Measurements from ENCODE around the gene GPR63. TPM values are rescaled to one million over a fixed set of nuclear protein-coding genes. Genes with fewer than 3 reads are reported as not detected.

The GPR63 gene
- total and polyA plus RNA-seq, 2 donors from 2014 or later: 0.37 to 0.69 TPM

GRCh38 chr6:96789871-96790270, 47.4 kb downstream of the GPR63 start:
- no peaks in the 10 kb centered on the region for H3K36me3 ChIP-seq (ENCODE audit: control insufficient read depth in 2 of 3, insufficient read depth in 3 of 3, low read length in 3 of 3)
- no peaks in the 10 kb centered on the region for H3K9me3 ChIP-seq (ENCODE audit: control insufficient read depth in 2 of 3, insufficient read depth in 1 of 3, low read length in 3 of 3)
- DNase-seq (no peak), FAIRE-seq (no peak)
- H3K4me1 ChIP-seq (ENCODE audit: control insufficient read depth in 2 of 3, insufficient read depth in 2 of 3, low read depth in 1 of 3, low read length in 3 of 3): no peaks in the 10 kb centered on the region
- intact Hi-C loops (cut with DNase I): no loop called here
- no peak overlapping the region for H3K9ac ChIP-seq (ENCODE audit: low read length in 3 of 3)
- TF ChIP-seq CTCF (IDR thresholded peaks at IDR 0.05; ENCODE audit: borderline replicate concordance, extremely low read depth, insufficient read depth): no peak
- no peak overlapping the region for H3K27ac ChIP-seq (ENCODE audit: low read depth in 2 of 2, low read length in 2 of 2)
- no peaks in the 10 kb centered on the region for H3K27me3 ChIP-seq (ENCODE audit: control insufficient read depth, insufficient read depth, low read length)
- H3K4me3 ChIP-seq (ENCODE audit: low read length in 3 of 3): no peak overlapping the region

DNA sequence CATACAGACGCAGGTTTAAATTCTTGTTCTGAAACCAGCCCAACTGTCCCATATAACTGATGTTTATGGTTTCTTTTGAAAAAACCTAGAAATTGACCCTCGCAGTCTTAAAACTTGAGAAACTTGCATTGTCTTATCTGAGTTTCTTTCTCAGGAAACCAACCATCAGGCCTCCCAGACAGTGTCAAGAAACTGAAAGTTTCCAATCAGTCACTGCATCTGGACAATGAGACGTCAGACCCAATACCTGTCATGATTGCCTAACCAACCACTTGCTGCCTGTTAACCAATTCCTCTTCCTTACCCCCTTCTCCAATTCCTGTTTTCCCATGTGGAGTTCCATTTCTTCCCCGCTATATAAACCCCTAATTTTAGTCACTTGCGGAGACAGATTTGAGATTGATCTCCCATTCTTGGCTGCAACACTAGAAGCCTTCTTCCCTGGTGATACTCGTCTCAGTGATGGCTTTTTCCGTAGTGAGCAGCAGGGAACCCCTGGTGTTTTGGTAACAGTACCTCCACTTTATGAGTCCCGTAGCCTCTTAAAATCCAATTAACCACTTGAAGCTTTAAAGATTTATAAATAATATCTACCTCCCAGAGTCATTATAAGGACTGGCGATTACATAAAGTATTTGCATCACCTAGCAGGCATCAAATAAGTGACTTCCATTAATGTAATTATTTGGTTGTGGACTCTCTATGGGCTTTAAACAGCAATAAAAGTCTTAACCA, 49.3 kb downstream of the GPR63 start:
- Histone ChIP-seq H3K9me3 (ENCODE audit: control insufficient read depth in 2 of 3, insufficient read depth in 1 of 3, low read length in 3 of 3) (no peaks in the 10 kb centered on the region), H3K4me1 (ENCODE audit: control insufficient read depth in 2 of 3, insufficient read depth in 2 of 3, low read depth in 1 of 3, low read length in 3 of 3) (no peaks in the 10 kb centered on the region), H3K36me3 (ENCODE audit: control insufficient read depth in 2 of 3, insufficient read depth in 3 of 3, low read length in 3 of 3) (no peaks in the 10 kb centered on the region), H3K27ac (ENCODE audit: low read depth in 2 of 2, low read length in 2 of 2) (no peak overlapping the region), H3K9ac (ENCODE audit: low read length in 3 of 3) (no peak overlapping the region), H3K4me3 (ENCODE audit: low read length in 3 of 3) (no peak overlapping the region), H3K27me3 (ENCODE audit: control insufficient read depth, insufficient read depth, low read length) (no peaks in the 10 kb centered on the region)
- TF ChIP-seq CTCF (IDR thresholded peaks at IDR 0.05; ENCODE audit: borderline replicate concordance, extremely low read depth, insufficient read depth): no peak
- FAIRE-seq: no peak
- DNase-seq: no peak
- intact Hi-C loops (cut with DNase I): no loop called here

GRCh38 chr6:96786336-96786735, 50.9 kb downstream of the GPR63 start:
- no peaks in the 10 kb centered on the region for H3K27me3 ChIP-seq (ENCODE audit: control insufficient read depth, insufficient read depth, low read length)
- no peaks in the 10 kb centered on the region for H3K4me1 ChIP-seq (ENCODE audit: control insufficient read depth in 2 of 3, insufficient read depth in 2 of 3, low read depth in 1 of 3, low read length in 3 of 3)
- H3K36me3 ChIP-seq (ENCODE audit: control insufficient read depth in 2 of 3, insufficient read depth in 3 of 3, low read length in 3 of 3): no peaks in the 10 kb centered on the region
- intact Hi-C loops (cut with DNase I): no loop called here
- no peaks in the 10 kb centered on the region for H3K9me3 ChIP-seq (ENCODE audit: control insufficient read depth in 2 of 3, insufficient read depth in 1 of 3, low read length in 3 of 3)
- H3K9ac ChIP-seq (ENCODE audit: low read length in 3 of 3): no peak overlapping the region
- no peak overlapping the region for H3K4me3 ChIP-seq (ENCODE audit: low read length in 3 of 3)
- H3K27ac ChIP-seq (ENCODE audit: low read depth in 2 of 2, low read length in 2 of 2): no peak overlapping the region
- DNase-seq (no peak), FAIRE-seq (no peak)
- TF ChIP-seq CTCF (IDR thresholded peaks at IDR 0.05; ENCODE audit: borderline replicate concordance, extremely low read depth, insufficient read depth): no peak

DNA sequence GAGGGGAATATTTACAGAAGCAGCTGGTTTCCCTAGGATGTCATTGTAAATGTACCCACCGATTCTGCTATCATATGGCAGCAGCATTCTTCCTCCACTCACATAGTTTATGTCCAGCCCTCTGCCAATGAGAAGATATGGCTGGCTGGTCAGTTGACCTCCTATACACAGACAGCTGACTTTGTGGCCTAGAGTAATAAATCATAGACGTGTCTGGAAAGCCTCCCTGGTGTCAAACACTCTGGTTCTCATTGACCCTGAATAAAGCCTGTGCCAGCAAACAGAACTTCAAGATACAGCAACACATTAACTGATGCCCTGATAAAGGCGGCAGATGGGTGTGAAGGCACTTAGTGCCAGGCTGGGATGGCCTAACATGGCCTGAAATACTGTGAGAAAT, 52.6 kb downstream of the GPR63 start:
- TF ChIP-seq CTCF (IDR thresholded peaks at IDR 0.05; ENCODE audit: borderline replicate concordance, extremely low read depth, insufficient read depth): no peak
- Histone ChIP-seq H3K4me3 (ENCODE audit: low read length in 3 of 3) (no peak overlapping the region), H3K36me3 (ENCODE audit: control insufficient read depth in 2 of 3, insufficient read depth in 3 of 3, low read length in 3 of 3) (no peaks in the 10 kb centered on the region), H3K27ac (ENCODE audit: low read depth in 2 of 2, low read length in 2 of 2) (no peak overlapping the region), H3K27me3 (ENCODE audit: control insufficient read depth, insufficient read depth, low read length) (no peaks in the 10 kb centered on the region), H3K9ac (ENCODE audit: low read length in 3 of 3) (no peak overlapping the region), H3K9me3 (ENCODE audit: control insufficient read depth in 2 of 3, insufficient read depth in 1 of 3, low read length in 3 of 3) (no peaks in the 10 kb centered on the region), H3K4me1 (ENCODE audit: control insufficient read depth in 2 of 3, insufficient read depth in 2 of 3, low read depth in 1 of 3, low read length in 3 of 3) (no peaks in the 10 kb centered on the region)
- peak in 2 of 5 donors; percentile 10 to 36 for DNase-seq
- intact Hi-C loops (cut with DNase I): no loop called here
- FAIRE-seq: no peak
